Measurements from ENCODE around the gene GPR152.
A peak's percentile ranks its signal among the peaks of the same experiment; 100 is the strongest.
"Not testable (repeated sequence)": the region's sequence is repeated elsewhere in the genome, so short reads cannot be mapped to it uniquely, and the experiment has no call there.

GPR152 gene

GRCh38 chr11:67482827-67483798, 30.6 kb upstream of the GPR152 start, which contains the start of gene AIP:
Gene AIP (plus strand): TSS chr11:67483026. CDS start chr11:67483159, 133 bp downstream.
- Histone ChIP-seq H2AFZ (ENCODE audit: low read length) (peak within 1 kb of the TSS; percentile 86), H3K4ac (ENCODE audit: low read length) (no peak within 1 kb of the TSS), H2BK12ac (ENCODE audit: low read length) (no peak within 1 kb of the TSS), H4K8ac (ENCODE audit: low read depth, low read length) (peak within 1 kb of the TSS; percentile 19), H3K4me2 (ENCODE audit: insufficient read depth, low read length, poor library complexity, severe bottlenecking) (peak within 1 kb of the TSS; percentile 72), H4K91ac (ENCODE audit: low read depth, low read length, poor library complexity) (no peak within 1 kb of the TSS), H3K9ac (ENCODE audit: low read depth, low read length, poor library complexity) (peak within 1 kb of the TSS; percentile 96), H3K23ac (ENCODE audit: low read depth, low read length, poor library complexity) (peak within 1 kb of the TSS; percentile 76), H3K36me3 (replicated peaks in 1 of 2; ENCODE audit: control insufficient read depth in 2 of 2, insufficient read depth in 2 of 2, low read length in 2 of 2) (peaks cover 2 to 18% of the 10 kb centered on the region in 2 donors), H3K4me3 (ENCODE audit: low read length in 2 of 2) (peak within 1 kb of the TSS; percentile 57 to 89), H2BK15ac (ENCODE audit: low read length) (peak within 1 kb of the TSS; percentile 60), H3K9me3 (replicated peaks in 1 of 2; ENCODE audit: control insufficient read depth in 2 of 2, insufficient read depth in 1 of 2, low read depth in 1 of 2, low read length in 2 of 2) (peaks cover 0 to 3% of the 10 kb centered on the region in 2 donors), H3K4me1 (ENCODE audit: control insufficient read depth in 2 of 2, insufficient read depth in 1 of 2, low read depth in 1 of 2, low read length in 2 of 2) (peaks cover 4 to 7% of the 10 kb centered on the region in 2 donors), H2BK5ac (ENCODE audit: low read length) (peak within 1 kb of the TSS; percentile 49), H3K27me3 (ENCODE audit: control insufficient read depth in 3 of 3, insufficient read depth in 3 of 3, low read depth in 1 of 3, low read length in 3 of 3) (no peaks in the 10 kb centered on the region), H2BK120ac (ENCODE audit: low read depth, low read length) (no peak within 1 kb of the TSS), H2AK5ac (ENCODE audit: low read depth, low read length) (peak within 1 kb of the TSS; percentile 83), H3K79me1 (ENCODE audit: low read depth, low read length) (peaks cover 7% of the 10 kb centered on the region), H3K14ac (ENCODE audit: low read length) (peak within 1 kb of the TSS; percentile 25), H3K27ac (replicated peaks; ENCODE audit: low read length) (peak within 1 kb of the TSS; percentile 82), H3K18ac (ENCODE audit: low read length) (peak within 1 kb of the TSS; percentile 98)
- no CpG with 5 or more reads among the region's 60 CpGs for WGBS, 2 donors (ENCODE audit: extremely low coverage in 2 of 2, insufficient read length in 2 of 2, insufficient replicate concordance in 1 of 2)
- DNase-seq (ENCODE audit: low spot score), result peak; percentile 98

- H3K18ac ChIP-seq (ENCODE audit: low read length), result no peak overlapping the region
- H3K9ac ChIP-seq (ENCODE audit: low read depth, low read length, poor library complexity), result no peak overlapping the region
- peak overlapping the region; percentile 86 for H2AFZ ChIP-seq (ENCODE audit: low read length)
- peaks cover 4 to 7% of the 10 kb centered on the region in 2 donors for H3K4me1 ChIP-seq (ENCODE audit: control insufficient read depth in 2 of 2, insufficient read depth in 1 of 2, low read depth in 1 of 2, low read length in 2 of 2)
- WGBS, 2 donors (ENCODE audit: extremely low coverage in 2 of 2, insufficient read length in 2 of 2, insufficient replicate concordance in 1 of 2), result no CpG with 5 or more reads among the region's 19 CpGs
- no peak overlapping the region for H2BK15ac ChIP-seq (ENCODE audit: low read length)
- H3K4me2 ChIP-seq (ENCODE audit: insufficient read depth, low read length, poor library complexity, severe bottlenecking), result peak overlapping the region; percentile 50
- H2BK5ac ChIP-seq (ENCODE audit: low read length), result no peak overlapping the region
- no peak for DNase-seq (ENCODE audit: low spot score)
- no peak overlapping the region for H3K23ac ChIP-seq (ENCODE audit: low read depth, low read length, poor library complexity)
- H2BK120ac ChIP-seq (ENCODE audit: low read depth, low read length), result no peak overlapping the region
- H3K79me1 ChIP-seq (ENCODE audit: low read depth, low read length), result peaks cover 7% of the 10 kb centered on the region
- H2AK5ac ChIP-seq (ENCODE audit: low read depth, low read length), result no peak overlapping the region
- no peak overlapping the region for H2BK12ac ChIP-seq (ENCODE audit: low read length)
- no peaks in the 10 kb centered on the region for H3K27me3 ChIP-seq (ENCODE audit: control insufficient read depth in 3 of 3, insufficient read depth in 3 of 3, low read depth in 1 of 3, low read length in 3 of 3)
- peaks cover 0 to 11% of the 10 kb centered on the region in 2 donors for H3K36me3 ChIP-seq (replicated peaks in 1 of 2; ENCODE audit: control insufficient read depth in 2 of 2, insufficient read depth in 2 of 2, low read length in 2 of 2)
- H3K4me3 ChIP-seq (ENCODE audit: low read length in 2 of 2), result peak overlapping the region in 1 of 2 donors; percentile 57
- no peak overlapping the region for H3K27ac ChIP-seq (replicated peaks; ENCODE audit: low read length)
- peaks cover 0 to 3% of the 10 kb centered on the region in 2 donors for H3K9me3 ChIP-seq (replicated peaks in 1 of 2; ENCODE audit: control insufficient read depth in 2 of 2, insufficient read depth in 1 of 2, low read depth in 1 of 2, low read length in 2 of 2)
- H4K91ac ChIP-seq (ENCODE audit: low read depth, low read length, poor library complexity), result no peak overlapping the region
- no peak overlapping the region for H3K4ac ChIP-seq (ENCODE audit: low read length)
- H4K8ac ChIP-seq (ENCODE audit: low read depth, low read length), result no peak overlapping the region
- no peak overlapping the region for H3K14ac ChIP-seq (ENCODE audit: low read length)
Observed at GRCh38 chr11:67482275-67482826, 29.8 kb upstream of the GPR152 start.

- H3K27me3 ChIP-seq (ENCODE audit: control insufficient read depth in 3 of 3, insufficient read depth in 3 of 3, low read depth in 1 of 3, low read length in 3 of 3); H3K36me3 ChIP-seq (replicated peaks in 1 of 2; ENCODE audit: control insufficient read depth in 2 of 2, insufficient read depth in 2 of 2, low read length in 2 of 2); H2BK5ac ChIP-seq (ENCODE audit: low read length); H2AK5ac ChIP-seq (ENCODE audit: low read depth, low read length); H3K4me2 ChIP-seq (ENCODE audit: insufficient read depth, low read length, poor library complexity, severe bottlenecking); H3K9me3 ChIP-seq (replicated peaks in 1 of 2; ENCODE audit: control insufficient read depth in 2 of 2, insufficient read depth in 1 of 2, low read depth in 1 of 2, low read length in 2 of 2); H3K18ac ChIP-seq (ENCODE audit: low read length); DNase-seq (ENCODE audit: low spot score); H2BK15ac ChIP-seq (ENCODE audit: low read length); H3K14ac ChIP-seq (ENCODE audit: low read length); H4K8ac ChIP-seq (ENCODE audit: low read depth, low read length); H2BK120ac ChIP-seq (ENCODE audit: low read depth, low read length); H2BK12ac ChIP-seq (ENCODE audit: low read length); H3K9ac ChIP-seq (ENCODE audit: low read depth, low read length, poor library complexity); H3K27ac ChIP-seq (replicated peaks; ENCODE audit: low read length); H3K4ac ChIP-seq (ENCODE audit: low read length); H3K4me1 ChIP-seq (ENCODE audit: control insufficient read depth in 2 of 2, insufficient read depth in 1 of 2, low read depth in 1 of 2, low read length in 2 of 2); H3K79me1 ChIP-seq (ENCODE audit: low read depth, low read length); H2AFZ ChIP-seq (ENCODE audit: low read length); H3K4me3 ChIP-seq (ENCODE audit: low read length in 2 of 2); H4K91ac ChIP-seq (ENCODE audit: low read depth, low read length, poor library complexity); H3K23ac ChIP-seq (ENCODE audit: low read depth, low read length, poor library complexity): not testable (repeated sequence)
- no CpG with 5 or more reads among the region's 16 CpGs for WGBS, 2 donors (ENCODE audit: extremely low coverage in 2 of 2, insufficient read length in 2 of 2, insufficient replicate concordance in 1 of 2)
Observed at GRCh38 chr11:67477344-67478050, 25.0 kb upstream of the GPR152 start.
